HG03039 (cell line): Measurements from ENCODE around the gene KAT6B.

Source experiments
- ATAC-seq: cut with Tn5 transposase; IDR thresholded peaks from one replicate; pipeline ENCODE4 v1.9.1; 2021; ENCODE audit warnings: mild to moderate bottlenecking, moderate library complexity; ENCODE audit not compliant: unreplicated experiment

Gene KAT6B

GRCh38 chr10:74947781-74948401 lies 121.5 kb downstream of the KAT6B start:
- no peak for ATAC-seq

- ATAC-seq = no peak
These were observed 122.8 kb downstream of the KAT6B start for GRCh38 chr10:74949034-74949832.

GRCh38 chr10:74949843-74950765 lies 123.7 kb downstream of the KAT6B start:
- ATAC-seq = no peak

GRCh38 chr10:74953214-74953613 lies 126.8 kb downstream of the KAT6B start:
- no peak for ATAC-seq

GRCh38 chr10:74955796-74956195 lies 129.4 kb downstream of the KAT6B start:
- ATAC-seq = no peak

GRCh38 chr10:74956555-74957111 lies 130.2 kb downstream of the KAT6B start:
- ATAC-seq = no peak

- ATAC-seq = no peak
These were observed 131.0 kb downstream of the KAT6B start for GRCh38 chr10:74957285-74957961.

- no peak for ATAC-seq
These were observed 131.9 kb downstream of the KAT6B start for GRCh38 chr10:74958316-74958715.

- ATAC-seq = no peak
These were observed 134.3 kb downstream of the KAT6B start for GRCh38 chr10:74960670-74961069.

- ATAC-seq = no peak
These were observed 136.1 kb downstream of the KAT6B start for GRCh38 chr10:74962517-74962916.

- ATAC-seq = no peak
These were observed 137.1 kb downstream of the KAT6B start for GRCh38 chr10:74963549-74963948.

GRCh38 chr10:74967911-74968666 lies 141.7 kb downstream of the KAT6B start:
- no peak for ATAC-seq

GRCh38 chr10:74968667-74969061 lies 142.3 kb downstream of the KAT6B start:
- ATAC-seq = no peak

GRCh38 chr10:74969093-74969492 lies 142.7 kb downstream of the KAT6B start:
- no peak for ATAC-seq

GRCh38 chr10:74969530-74969929 lies 143.1 kb downstream of the KAT6B start:
- ATAC-seq = no peak

- no peak for ATAC-seq
These were observed 147.5 kb downstream of the KAT6B start for GRCh38 chr10:74973741-74974392.

GRCh38 chr10:74975758-74976157 lies 149.4 kb downstream of the KAT6B start:
- ATAC-seq = no peak

- no peak for ATAC-seq
These were observed 150.2 kb downstream of the KAT6B start for GRCh38 chr10:74976565-74976964.

- no peak for ATAC-seq
These were observed 150.7 kb downstream of the KAT6B start for GRCh38 chr10:74977072-74977471.
